Measurements from ENCODE around the gene FERMT1.
A peak's percentile ranks its signal among the peaks of the same experiment; 100 is the strongest.

Gene FERMT1

DNA sequence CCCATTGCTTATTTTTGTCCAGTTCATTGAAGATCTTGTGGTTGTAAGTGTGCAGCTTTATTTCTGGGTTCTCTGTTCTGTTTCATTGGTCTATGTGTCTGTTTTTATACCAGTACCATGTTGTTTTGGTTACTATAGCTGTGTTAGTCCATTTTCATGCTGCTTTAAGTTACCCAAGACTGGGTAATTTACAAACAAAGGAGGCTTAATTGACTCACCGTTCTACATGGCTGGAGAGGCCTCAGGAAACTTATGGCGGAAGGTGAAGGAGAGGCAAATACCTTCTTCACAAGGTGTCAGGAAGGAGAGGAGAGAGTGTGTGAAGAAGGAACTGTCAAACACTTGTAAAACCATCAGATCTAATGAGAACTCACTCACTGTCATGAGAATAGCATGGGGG, 29.9 kb upstream of the FERMT1 start:
- H3K4me3 ChIP-seq (ENCODE audit: low read depth in 1 of 2, low read length in 2 of 2) = no peak overlapping the region
- no peaks in the 10 kb centered on the region for H3K79me2 ChIP-seq (ENCODE audit: insufficient read depth, low read length)
- no peak for DNase-seq
- no peak overlapping the region for H3K27ac ChIP-seq (ENCODE audit: low read length)
- peaks cover 9% of the 10 kb centered on the region for H3K9me3 ChIP-seq (ENCODE audit: insufficient read depth, low read length, severe bottlenecking)
- H3K4me2 ChIP-seq (ENCODE audit: insufficient read depth, low read length) = no peak overlapping the region
- no peaks in the 10 kb centered on the region for H3K4me1 ChIP-seq (ENCODE audit: insufficient read depth, low read length)
- H3K27me3 ChIP-seq (ENCODE audit: insufficient read depth, low read length, poor library complexity) = no peaks in the 10 kb centered on the region
- no peak for ATAC-seq (ENCODE audit: insufficient read depth, low read depth)
- TF ChIP-seq, protein P1, sequence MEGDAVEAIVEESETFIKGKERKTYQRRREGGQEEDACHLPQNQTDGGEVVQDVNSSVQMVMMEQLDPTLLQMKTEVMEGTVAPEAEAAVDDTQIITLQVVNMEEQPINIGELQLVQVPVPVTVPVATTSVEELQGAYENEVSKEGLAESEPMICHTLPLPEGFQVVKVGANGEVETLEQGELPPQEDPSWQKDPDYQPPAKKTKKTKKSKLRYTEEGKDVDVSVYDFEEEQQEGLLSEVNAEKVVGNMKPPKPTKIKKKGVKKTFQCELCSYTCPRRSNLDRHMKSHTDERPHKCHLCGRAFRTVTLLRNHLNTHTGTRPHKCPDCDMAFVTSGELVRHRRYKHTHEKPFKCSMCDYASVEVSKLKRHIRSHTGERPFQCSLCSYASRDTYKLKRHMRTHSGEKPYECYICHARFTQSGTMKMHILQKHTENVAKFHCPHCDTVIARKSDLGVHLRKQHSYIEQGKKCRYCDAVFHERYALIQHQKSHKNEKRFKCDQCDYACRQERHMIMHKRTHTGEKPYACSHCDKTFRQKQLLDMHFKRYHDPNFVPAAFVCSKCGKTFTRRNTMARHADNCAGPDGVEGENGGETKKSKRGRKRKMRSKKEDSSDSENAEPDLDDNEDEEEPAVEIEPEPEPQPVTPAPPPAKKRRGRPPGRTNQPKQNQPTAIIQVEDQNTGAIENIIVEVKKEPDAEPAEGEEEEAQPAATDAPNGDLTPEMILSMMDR (IDR thresholded peaks at IDR 0.05; ENCODE audit: borderline replicate concordance, extremely low read depth, low read length, poor library complexity, severe bottlenecking) = no peak
- TF ChIP-seq EZH2 (IDR thresholded peaks at IDR 0.05; ENCODE audit: borderline replicate concordance, low read depth, low read length, severe bottlenecking) = no peak
- no peaks in the 10 kb centered on the region for H3K36me3 ChIP-seq (ENCODE audit: insufficient read depth, low read length)
- no peak overlapping the region for H2AFZ ChIP-seq (ENCODE audit: low read depth, low read length)
- no peak overlapping the region for H3K9ac ChIP-seq (ENCODE audit: low read depth, low read length)
- H4K20me1 ChIP-seq (ENCODE audit: insufficient read depth, low read length) = no peaks in the 10 kb centered on the region

DNA sequence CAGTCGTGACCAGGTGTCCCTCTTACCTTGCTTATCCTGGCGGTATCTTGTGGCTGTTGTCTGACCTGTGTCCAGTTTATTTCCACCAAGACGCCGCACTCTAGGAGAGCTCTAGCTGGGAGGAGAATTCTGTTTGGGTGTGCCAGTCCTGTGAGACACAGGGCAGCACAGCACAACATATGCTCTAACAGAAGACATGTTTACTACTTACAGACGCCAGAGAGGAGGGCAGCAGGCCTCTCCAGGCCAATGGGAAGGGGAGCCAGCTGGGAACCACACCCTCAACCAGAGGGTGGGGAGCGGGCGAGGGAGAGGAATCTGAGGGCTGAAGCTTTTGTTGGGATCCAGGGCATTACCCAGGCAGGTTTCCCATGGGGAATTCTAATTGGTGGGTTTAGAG, 25.2 kb upstream of the FERMT1 start:
- H3K36me3 ChIP-seq (ENCODE audit: insufficient read depth, low read length) = no peaks in the 10 kb centered on the region
- H3K4me1 ChIP-seq (ENCODE audit: insufficient read depth, low read length) = no peaks in the 10 kb centered on the region
- H3K9ac ChIP-seq (ENCODE audit: low read depth, low read length) = no peak overlapping the region
- no peaks in the 10 kb centered on the region for H3K9me3 ChIP-seq (ENCODE audit: insufficient read depth, low read length, severe bottlenecking)
- no peaks in the 10 kb centered on the region for H3K27me3 ChIP-seq (ENCODE audit: insufficient read depth, low read length, poor library complexity)
- no peak overlapping the region for H3K27ac ChIP-seq (ENCODE audit: low read length)
- DNase-seq (no peak), ATAC-seq (ENCODE audit: insufficient read depth, low read depth) (no peak)
- no peak overlapping the region for H2AFZ ChIP-seq (ENCODE audit: low read depth, low read length)
- TF ChIP-seq, protein P1 (IDR thresholded peaks at IDR 0.05; ENCODE audit: borderline replicate concordance, extremely low read depth, low read length, poor library complexity, severe bottlenecking) = no peak
- TF ChIP-seq EZH2 (IDR thresholded peaks at IDR 0.05; ENCODE audit: borderline replicate concordance, low read depth, low read length, severe bottlenecking) = no peak
- H3K4me2 ChIP-seq (ENCODE audit: insufficient read depth, low read length) = no peak overlapping the region
- H3K79me2 ChIP-seq (ENCODE audit: insufficient read depth, low read length) = no peaks in the 10 kb centered on the region
- H4K20me1 ChIP-seq (ENCODE audit: insufficient read depth, low read length) = no peaks in the 10 kb centered on the region
- no peak overlapping the region for H3K4me3 ChIP-seq (ENCODE audit: low read depth in 1 of 2, low read length in 2 of 2)

DNA sequence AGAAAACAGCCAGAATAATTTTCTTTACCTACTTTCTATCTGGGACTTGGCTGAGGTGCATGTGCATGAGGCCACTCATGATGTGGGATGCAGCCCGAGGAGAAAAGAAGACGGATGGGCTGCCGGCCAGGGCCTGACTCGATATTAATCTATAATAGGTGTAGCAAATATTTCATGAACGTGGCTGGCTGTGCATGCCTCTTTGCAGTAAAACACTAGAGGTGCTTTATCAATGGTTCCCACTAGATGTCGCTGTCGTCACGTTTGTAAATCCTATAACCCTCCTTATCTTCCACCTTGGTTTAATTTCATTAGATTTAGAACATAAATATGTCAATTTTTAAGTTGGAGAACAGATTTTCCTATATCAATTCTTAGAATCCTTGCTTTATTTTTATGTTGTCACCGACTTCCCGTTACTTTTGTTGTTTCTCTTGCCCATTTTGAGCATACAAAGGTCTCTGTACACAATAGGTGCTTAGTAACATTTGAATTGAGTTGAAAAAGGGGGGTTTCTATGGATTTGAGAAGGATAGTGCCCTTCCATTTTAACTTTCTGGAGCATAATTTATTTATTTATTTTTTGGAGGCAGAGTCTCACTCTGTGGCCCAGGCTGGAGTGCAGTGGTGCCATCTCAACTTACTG, 19.6 kb upstream of the FERMT1 start:
- no peak overlapping the region for H2AFZ ChIP-seq (ENCODE audit: low read depth, low read length)
- no peaks in the 10 kb centered on the region for H3K36me3 ChIP-seq (ENCODE audit: insufficient read depth, low read length)
- no peaks in the 10 kb centered on the region for H3K79me2 ChIP-seq (ENCODE audit: insufficient read depth, low read length)
- H3K4me3 ChIP-seq (ENCODE audit: low read depth in 1 of 2, low read length in 2 of 2) = no peak overlapping the region
- DNase-seq (peak; percentile 54), ATAC-seq (ENCODE audit: insufficient read depth, low read depth) (peak; percentile 80)
- no peak overlapping the region for H3K4me2 ChIP-seq (ENCODE audit: insufficient read depth, low read length)
- no peak overlapping the region for H3K27ac ChIP-seq (ENCODE audit: low read length)
- H4K20me1 ChIP-seq (ENCODE audit: insufficient read depth, low read length) = 0 out of 2 replicates have a peak, but pooled peaks cover 5% of the 10 kb centered on the region
- H3K9me3 ChIP-seq (ENCODE audit: insufficient read depth, low read length, severe bottlenecking) = no peaks in the 10 kb centered on the region
- no peak for TF ChIP-seq EZH2 (IDR thresholded peaks at IDR 0.05; ENCODE audit: borderline replicate concordance, low read depth, low read length, severe bottlenecking)
- TF ChIP-seq, protein P1 (IDR thresholded peaks at IDR 0.05; ENCODE audit: borderline replicate concordance, extremely low read depth, low read length, poor library complexity, severe bottlenecking) = peak; percentile 94
- H3K9ac ChIP-seq (ENCODE audit: low read depth, low read length) = no peak overlapping the region
- no peaks in the 10 kb centered on the region for H3K4me1 ChIP-seq (ENCODE audit: insufficient read depth, low read length)
- no peaks in the 10 kb centered on the region for H3K27me3 ChIP-seq (ENCODE audit: insufficient read depth, low read length, poor library complexity)
